ENCODE results near the gene SLC22A6.
"Not testable (repeated sequence)": the region's sequence is repeated elsewhere in the genome, so short reads cannot be mapped to it uniquely, and the experiment has no call there.

SLC22A6 gene

GRCh38 chr11:62954478-62954877 lies 30.3 kb downstream of the SLC22A6 start:
- TF ChIP-seq CTCF (IDR thresholded peaks at IDR 0.05; ENCODE audit: insufficient read depth, low read length, poor library complexity, severe bottlenecking) = no peak
- no peak for TF ChIP-seq EZH2phosphoT487 (conservative IDR thresholded peaks at IDR 0.05; ENCODE audit: low read length)
- Histone ChIP-seq H3K27me3 (ENCODE audit: low read length) (no peaks in the 10 kb centered on the region), H3K27ac (ENCODE audit: low read depth, low read length) (no peak overlapping the region), H3K9ac (ENCODE audit: low read length) (no peak overlapping the region), H3F3A (ENCODE audit: insufficient read depth) (no peaks in the 10 kb centered on the region), H3K4me2 (ENCODE audit: low read depth, low read length, poor library complexity, severe bottlenecking) (no peak overlapping the region), H2AFZ (ENCODE audit: low read depth, low read length, severe bottlenecking) (no peak overlapping the region), H3K4me3 (ENCODE audit: insufficient read depth, low read length, poor library complexity, severe bottlenecking) (no peak overlapping the region), H3K9me3 (ENCODE audit: insufficient read depth, low read length) (no peaks in the 10 kb centered on the region), H4K20me1 (ENCODE audit: low read depth, low read length) (no peaks in the 10 kb centered on the region), H3K36me3 (ENCODE audit: low read length) (no peaks in the 10 kb centered on the region), H3K9me2 (replicated peaks; ENCODE audit: insufficient read depth, low read length) (no peaks in the 10 kb centered on the region), H3K79me2 (ENCODE audit: insufficient read depth, low read length) (no peaks in the 10 kb centered on the region)

- Histone ChIP-seq H3K9me3 (ENCODE audit: insufficient read depth, low read length) (no peaks in the 10 kb centered on the region), H3K9ac (ENCODE audit: low read length) (no peak overlapping the region), H3K36me3 (ENCODE audit: low read length) (no peaks in the 10 kb centered on the region), H3F3A (ENCODE audit: insufficient read depth) (no peaks in the 10 kb centered on the region), H3K79me2 (ENCODE audit: insufficient read depth, low read length) (no peaks in the 10 kb centered on the region), H4K20me1 (ENCODE audit: low read depth, low read length) (no peaks in the 10 kb centered on the region), H3K27me3 (ENCODE audit: low read length) (no peaks in the 10 kb centered on the region), H2AFZ (ENCODE audit: low read depth, low read length, severe bottlenecking) (no peak overlapping the region), H3K27ac (ENCODE audit: low read depth, low read length) (no peak overlapping the region), H3K9me2 (replicated peaks; ENCODE audit: insufficient read depth, low read length) (no peaks in the 10 kb centered on the region), H3K4me3 (ENCODE audit: insufficient read depth, low read length, poor library complexity, severe bottlenecking) (no peak overlapping the region), H3K4me2 (ENCODE audit: low read depth, low read length, poor library complexity, severe bottlenecking) (no peak overlapping the region)
- TF ChIP-seq CTCF (IDR thresholded peaks at IDR 0.05; ENCODE audit: insufficient read depth, low read length, poor library complexity, severe bottlenecking) (no peak), EZH2phosphoT487 (conservative IDR thresholded peaks at IDR 0.05; ENCODE audit: low read length) (no peak)
These were observed 31.0 kb downstream of the SLC22A6 start for GRCh38 chr11:62953811-62954210.

- H4K20me1 ChIP-seq (ENCODE audit: low read depth, low read length) = no peaks in the 10 kb centered on the region
- TF ChIP-seq CTCF (IDR thresholded peaks at IDR 0.05; ENCODE audit: insufficient read depth, low read length, poor library complexity, severe bottlenecking) = no peak
- H3K4me2 ChIP-seq (ENCODE audit: low read depth, low read length, poor library complexity, severe bottlenecking) = no peak overlapping the region
- H3K36me3 ChIP-seq (ENCODE audit: low read length) = no peaks in the 10 kb centered on the region
- H3K27ac ChIP-seq (ENCODE audit: low read depth, low read length) = no peak overlapping the region
- no peak overlapping the region for H2AFZ ChIP-seq (ENCODE audit: low read depth, low read length, severe bottlenecking)
- H3K4me3 ChIP-seq (ENCODE audit: insufficient read depth, low read length, poor library complexity, severe bottlenecking) = no peak overlapping the region
- no peaks in the 10 kb centered on the region for H3K27me3 ChIP-seq (ENCODE audit: low read length)
- H3K9me3 ChIP-seq (ENCODE audit: insufficient read depth, low read length) = no peaks in the 10 kb centered on the region
- H3K9me2 ChIP-seq (replicated peaks; ENCODE audit: insufficient read depth, low read length) = no peaks in the 10 kb centered on the region
- no peaks in the 10 kb centered on the region for H3K79me2 ChIP-seq (ENCODE audit: insufficient read depth, low read length)
- no peaks in the 10 kb centered on the region for H3F3A ChIP-seq (ENCODE audit: insufficient read depth)
- no peak overlapping the region for H3K9ac ChIP-seq (ENCODE audit: low read length)
These were observed 35.9 kb downstream of the SLC22A6 start for GRCh38 chr11:62948765-62949320.

GRCh38 chr11:62945538-62945937 lies 39.2 kb downstream of the SLC22A6 start:
- H3K27ac ChIP-seq (ENCODE audit: low read depth, low read length); H3K4me2 ChIP-seq (ENCODE audit: low read depth, low read length, poor library complexity, severe bottlenecking); H3K9me3 ChIP-seq (ENCODE audit: insufficient read depth, low read length); H3F3A ChIP-seq (ENCODE audit: insufficient read depth); H3K36me3 ChIP-seq (ENCODE audit: low read length); H3K4me3 ChIP-seq (ENCODE audit: insufficient read depth, low read length, poor library complexity, severe bottlenecking); H2AFZ ChIP-seq (ENCODE audit: low read depth, low read length, severe bottlenecking); H3K27me3 ChIP-seq (ENCODE audit: low read length); H3K9ac ChIP-seq (ENCODE audit: low read length); H4K20me1 ChIP-seq (ENCODE audit: low read depth, low read length); H3K9me2 ChIP-seq (replicated peaks; ENCODE audit: insufficient read depth, low read length); H3K79me2 ChIP-seq (ENCODE audit: insufficient read depth, low read length): not testable (repeated sequence)

- not testable (repeated sequence) for H3K9me3 ChIP-seq (ENCODE audit: insufficient read depth, low read length); H3K27me3 ChIP-seq (ENCODE audit: low read length); H3K27ac ChIP-seq (ENCODE audit: low read depth, low read length); H3K4me2 ChIP-seq (ENCODE audit: low read depth, low read length, poor library complexity, severe bottlenecking); H3F3A ChIP-seq (ENCODE audit: insufficient read depth); H3K79me2 ChIP-seq (ENCODE audit: insufficient read depth, low read length); H4K20me1 ChIP-seq (ENCODE audit: low read depth, low read length); H3K36me3 ChIP-seq (ENCODE audit: low read length); H3K9ac ChIP-seq (ENCODE audit: low read length); H3K4me3 ChIP-seq (ENCODE audit: insufficient read depth, low read length, poor library complexity, severe bottlenecking); H2AFZ ChIP-seq (ENCODE audit: low read depth, low read length, severe bottlenecking); H3K9me2 ChIP-seq (replicated peaks; ENCODE audit: insufficient read depth, low read length)
These were observed 47.2 kb downstream of the SLC22A6 start for GRCh38 chr11:62937528-62937927.
